Left lobe of liver (tissue), 2 donors: ENCODE data around the gene THYN1. TPM values are rescaled to one million over a fixed set of nuclear protein-coding genes. Genes with fewer than 3 reads are reported as not detected.

Source experiments
- ATAC-seq: fragments of 200-7000 bp; cut with Tn5 transposase; one replicate; pipeline ENCODE4 v1.9.1; 2020; ENCODE audit warnings: mild to moderate bottlenecking, moderate library complexity
- DNase-seq: peaks from one replicate; pipeline ENCODE4 v3.0.0-alpha.2; 2020; ENCODE audit warnings: low spot score
- total RNA-seq: library from RNA; stranded (reverse); gene quantifications from one replicate; pipeline ENCODE4 v1.2.1, GENCODE V29; 2021
- donor health status: DM: no; HTN: no; CAD: no; lungs with moderate emphysema.
- donor health status: DM: no; HTN: yes; CAD: no.

Gene THYN1
- total RNA-seq, 1 donor from 2014 or later = 21.1 TPM

- ATAC-seq (peak; percentile 25), DNase-seq (no peak)
These were observed 585 bp downstream of the THYN1 start for GRCh38 chr11:134252346-134253187.

DNA sequence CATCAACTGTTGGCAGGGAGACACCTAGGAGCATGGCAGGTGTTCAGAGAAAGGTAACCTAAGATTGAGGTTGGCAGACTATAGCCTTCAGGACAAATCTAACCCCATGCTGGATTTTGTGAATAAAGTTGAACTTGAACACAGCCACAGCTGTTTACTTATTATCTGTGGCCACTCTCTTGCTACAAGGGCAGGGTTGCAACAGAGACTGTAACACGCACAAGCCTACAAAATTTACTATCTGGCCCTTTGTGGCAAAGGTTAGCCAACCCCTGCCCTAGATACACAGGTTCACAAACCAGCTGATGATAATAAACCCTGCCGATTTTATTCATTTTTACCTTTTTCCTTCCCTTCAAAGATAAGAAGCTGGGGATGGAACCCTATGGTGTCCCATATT lies 2.5 kb downstream of the THYN1 start:
- DNase-seq (peak; percentile 84), ATAC-seq (peak; percentile 64)

- ATAC-seq = no peak
- DNase-seq = no peak
These were observed 2.9 kb downstream of the THYN1 start for GRCh38 chr11:134250246-134250645.

- ATAC-seq = no peak
- no peak for DNase-seq
These were observed 4.2 kb downstream of the THYN1 start for GRCh38 chr11:134248910-134249480.

- DNase-seq (no peak), ATAC-seq (no peak)
These were observed 6.5 kb downstream of the THYN1 start for GRCh38 chr11:134246678-134247077.

DNA sequence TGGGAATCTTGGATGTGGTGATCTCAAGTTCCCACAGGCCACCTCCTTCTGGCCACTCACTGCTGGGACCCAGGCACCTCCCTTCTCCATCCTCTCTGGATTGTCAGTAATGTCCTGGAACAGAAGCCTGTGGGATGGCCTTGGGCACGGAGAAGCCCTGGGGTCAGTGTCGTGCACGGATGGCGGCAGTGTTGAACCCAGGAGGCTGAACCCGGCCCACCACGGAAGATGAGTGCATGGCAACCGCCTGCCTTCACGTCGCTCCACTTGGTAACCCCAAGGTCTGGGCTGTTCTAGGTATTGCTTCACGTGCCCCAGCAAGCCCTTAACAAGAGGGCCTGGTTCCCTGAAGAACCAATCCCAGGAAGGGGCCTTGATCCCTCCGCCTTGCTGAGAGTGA lies 7.1 kb downstream of the THYN1 start:
- ATAC-seq (no peak), DNase-seq (no peak)

DNA sequence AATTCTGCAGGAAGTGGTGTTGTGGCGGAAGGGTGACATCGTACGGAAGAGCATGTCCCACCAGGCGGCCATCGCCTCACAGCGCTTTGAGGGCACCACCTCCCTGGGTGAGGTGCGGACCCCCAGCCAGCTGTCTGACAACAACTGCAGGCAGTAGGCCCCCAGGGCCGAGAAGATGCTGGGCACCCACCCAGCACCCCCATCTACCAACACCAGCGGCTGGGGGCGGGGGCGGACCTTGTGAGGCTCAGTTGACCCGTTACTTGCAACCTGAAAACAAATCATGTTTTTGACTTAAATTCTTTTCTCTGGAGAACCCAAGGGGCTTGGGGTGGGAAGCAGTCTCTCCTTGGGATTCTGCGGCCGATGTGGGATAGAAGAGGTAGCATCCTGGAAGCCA lies 7.7 kb downstream of the THYN1 start:
- DNase-seq (no peak), ATAC-seq (no peak)

GRCh38 chr11:134244593-134244992 lies 8.6 kb downstream of the THYN1 start:
- peak; percentile 78 for ATAC-seq
- no peak for DNase-seq

- no peak for ATAC-seq
- DNase-seq = no peak
These were observed 9.2 kb downstream of the THYN1 start for GRCh38 chr11:134243913-134244312.

GRCh38 chr11:134242376-134242775 lies 10.8 kb downstream of the THYN1 start:
- ATAC-seq (peak; percentile 81), DNase-seq (peak; percentile 67)

DNA sequence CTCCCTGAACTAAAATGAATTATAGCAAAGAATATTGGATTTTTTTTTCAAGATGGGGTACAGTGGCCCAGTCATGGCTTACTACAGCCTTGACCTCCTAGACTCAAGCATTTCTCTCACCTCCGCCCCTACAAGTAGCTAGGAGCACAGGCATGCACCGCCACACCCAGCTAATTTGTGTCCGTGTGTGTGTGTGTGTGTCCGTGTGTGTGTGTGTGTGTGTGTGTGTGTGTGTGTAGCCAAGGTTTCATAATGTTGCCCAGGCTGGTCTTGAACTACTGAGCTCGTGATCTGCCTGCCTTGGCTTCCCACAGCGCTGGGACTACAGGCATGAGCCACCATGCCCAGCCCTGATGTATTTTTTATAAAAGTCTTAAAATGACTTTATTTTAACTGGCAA lies 12.6 kb downstream of the THYN1 start:
- DNase-seq = no peak

GRCh38 chr11:134238956-134239355 lies 14.2 kb downstream of the THYN1 start:
- ATAC-seq (no peak), DNase-seq (no peak)

More for the DNA sequence above, 12.6 kb downstream of the THYN1 start:
- no peak for ATAC-seq

GRCh38 chr11:134237557-134237922 lies 15.6 kb downstream of the THYN1 start:
- no peak for ATAC-seq
- no peak for DNase-seq

DNA sequence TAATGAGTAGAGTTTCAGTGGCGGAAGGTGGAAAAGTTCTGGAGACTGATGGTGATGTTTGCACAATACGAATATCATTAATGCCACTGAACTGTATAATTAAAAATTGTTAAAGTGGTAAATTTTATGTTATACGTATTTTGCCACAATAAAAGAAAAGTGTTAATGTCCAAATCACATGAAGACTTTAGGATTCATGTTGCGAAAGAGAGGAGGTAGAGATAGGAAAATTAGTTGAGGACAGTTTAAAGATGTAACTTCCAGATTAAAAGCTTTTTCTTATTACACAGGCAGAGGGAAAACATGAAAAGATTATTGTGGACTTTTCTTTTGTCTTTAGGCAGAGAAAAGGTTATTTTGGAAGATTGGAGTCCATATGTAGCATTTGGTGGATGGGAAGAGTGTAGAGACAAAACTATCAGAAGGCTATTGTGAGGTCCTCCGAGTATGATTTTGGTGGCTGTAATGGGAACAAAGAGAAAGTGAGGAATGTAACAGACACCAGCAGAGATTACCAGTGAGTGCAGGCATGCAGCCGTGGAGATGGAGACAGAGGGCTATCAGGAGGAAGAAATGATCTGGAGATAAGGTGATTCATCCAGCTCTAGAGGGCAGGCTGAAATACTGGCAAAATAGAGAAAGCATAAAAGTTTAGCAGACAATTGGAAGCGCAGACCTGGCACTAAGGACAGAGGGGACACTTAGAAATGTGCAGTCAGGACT lies 16.2 kb downstream of the THYN1 start:
- ATAC-seq = no peak
- no peak for DNase-seq

DNA sequence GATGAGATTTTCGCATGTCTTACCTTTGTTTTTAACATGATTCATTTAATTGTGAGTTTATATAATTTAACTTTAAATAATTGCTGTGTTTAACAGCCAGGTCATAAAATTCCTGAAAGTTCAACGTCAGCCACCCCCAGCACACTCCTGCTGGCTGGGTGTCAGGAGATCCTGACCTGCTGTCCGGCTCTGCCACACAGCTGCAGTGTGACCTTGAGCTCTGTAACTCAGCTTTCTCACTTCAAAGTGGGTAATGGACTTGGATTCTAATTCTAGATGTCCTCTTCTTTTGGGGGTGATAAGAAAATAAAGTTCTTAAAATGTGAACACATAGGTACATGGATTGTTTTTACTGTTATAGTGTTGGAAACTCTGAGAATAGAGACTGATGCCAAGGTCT lies 17.8 kb downstream of the THYN1 start:
- DNase-seq = peak; percentile 68
- peak; percentile 84 for ATAC-seq

GRCh38 chr11:134233729-134234179 lies 19.4 kb downstream of the THYN1 start:
- DNase-seq (no peak), ATAC-seq (no peak)

GRCh38 chr11:134231958-134232659 lies 21.0 kb downstream of the THYN1 start:
- DNase-seq (peak; percentile 58), ATAC-seq (peak; percentile 82)

DNA sequence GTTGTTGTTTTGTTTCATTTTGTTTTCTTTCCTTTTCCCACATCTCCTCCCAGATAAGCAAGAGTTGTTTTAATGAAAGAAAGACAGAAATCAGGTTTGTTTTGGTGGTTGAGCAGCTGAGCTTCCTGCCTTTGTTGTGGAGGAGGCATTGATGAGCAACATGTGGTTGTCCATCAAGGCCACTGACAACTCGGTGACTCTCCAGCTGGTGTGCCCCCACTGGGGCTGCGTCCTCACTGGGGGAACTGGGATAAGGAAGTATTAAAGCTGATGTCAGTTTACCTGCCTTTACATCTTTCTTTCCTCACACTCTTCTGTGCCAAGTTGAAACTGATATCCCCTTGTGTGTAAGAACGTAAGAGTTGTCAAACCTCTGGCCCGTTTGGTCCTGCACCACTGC lies 22.8 kb downstream of the THYN1 start:
- DNase-seq (no peak), ATAC-seq (no peak)

DNA sequence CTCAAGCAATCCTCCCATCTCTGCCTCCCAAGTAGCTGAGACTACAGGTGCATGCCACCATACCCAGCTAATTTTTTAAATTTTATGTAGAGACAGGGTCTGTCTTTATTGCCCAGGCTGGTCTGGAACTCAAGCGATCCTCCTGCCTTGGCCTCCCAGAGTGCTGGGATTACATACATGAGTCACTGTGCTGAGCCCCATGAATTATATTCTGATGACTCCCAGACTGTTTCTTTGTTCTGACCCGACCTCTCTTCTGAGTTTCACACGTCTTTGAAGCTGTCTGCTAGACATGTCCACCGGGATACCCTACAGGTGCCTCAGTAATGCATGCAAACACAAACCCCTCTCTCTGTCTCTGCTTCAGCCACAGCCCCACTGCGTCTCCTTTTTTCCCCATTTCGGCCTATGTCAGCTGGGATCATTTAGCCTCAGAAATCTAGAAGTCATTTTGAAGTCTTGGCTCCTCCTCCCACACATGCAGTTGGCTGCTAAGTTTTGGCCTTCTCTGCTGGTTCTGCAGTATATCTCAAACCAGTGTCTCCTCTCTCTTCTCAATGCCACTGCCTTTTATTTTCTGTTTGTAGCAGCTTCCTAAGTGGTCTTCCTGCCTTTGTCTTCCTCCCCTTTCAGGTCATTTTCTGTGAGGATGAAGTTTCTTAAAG lies 23.9 kb downstream of the THYN1 start:
- no peak for ATAC-seq
- DNase-seq = no peak

DNA sequence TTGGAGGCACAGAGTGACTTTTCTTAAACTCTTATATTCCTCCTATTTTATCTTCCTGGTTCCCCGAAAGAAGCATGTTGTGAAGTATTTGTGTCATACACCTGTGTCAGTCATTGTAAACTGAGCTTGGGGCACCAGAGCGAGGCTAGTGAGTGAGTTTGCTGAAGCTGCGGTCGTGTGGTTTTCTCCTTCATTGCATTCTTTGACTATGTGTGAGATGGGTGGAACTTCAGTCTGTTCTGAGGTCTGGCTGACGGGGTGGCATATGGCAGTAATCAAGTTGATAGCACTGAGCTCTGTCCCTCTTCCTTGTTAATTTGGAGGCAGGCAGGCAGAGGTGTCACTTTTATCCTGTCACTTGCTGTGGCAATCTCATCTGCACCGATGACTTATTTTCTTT lies 24.5 kb downstream of the THYN1 start:
- no peak for ATAC-seq
- no peak for DNase-seq
